HepG2 (cell line): ENCODE measurements around the gene RNF4. TPM values are rescaled to one million over a fixed set of nuclear protein-coding genes. Genes with fewer than 3 reads are reported as not detected.
A peak's percentile ranks its signal among the peaks of the same experiment; 100 is the strongest.

Source experiments
- ATAC-seq: fragments of 200-7000 bp; cut with Tn5 transposase; 3 replicates; pipeline ENCODE4 v1.9.1; 2020; ENCODE audit warnings: mild to moderate bottlenecking, moderate library complexity
- BruUV-seq: library from RNA; stranded (reverse); fragments of 400-500 nt; replicated peaks from 2 replicates; lab custom pipeline; 2021; lab: Mats Ljungman, UMichigan
- CTCF ChIA-PET: fragments of 300-600 bp; formaldehyde crosslinking; extraction: SDS; loops from one replicate; lab custom pipeline; 2021; ENCODE audit warnings: low total read pairs, inconsistent platforms, low intra/inter-chr PET ratio; lab: Yijun Ruan, JAX
- POLR2A ChIA-PET: fragments of 350-600 bp; sonication (Branson Sonifier 250); formaldehyde crosslinking; loops from one replicate; lab custom pipeline; 2020; ENCODE audit warnings: antibody characterized with exemption, inconsistent platforms; lab: Yijun Ruan, JAX
- DNase-seq: peaks from one replicate; pipeline ENCODE4 v3.0.0-alpha.2; 2015; ENCODE audit warnings: low spot score
- FAIRE-seq: peaks from 3 replicates; lab custom pipeline; 2011; peaks lifted over from hg19 to GRCh38; lab: Jason Lieb, UNC
- H2AFZ ChIP-seq: one replicate; pipeline ENCODE4 v1.6.1; 2011; ENCODE audit warnings: low read length, inconsistent platforms
- H3K27ac ChIP-seq: fragments of 300-600 bp; 3 replicates; pipeline ENCODE4 v1.8.0; 2011; ENCODE audit warnings: mixed run types, mild to moderate bottlenecking, mixed read lengths, low read length, inconsistent platforms; ENCODE audit not compliant: insufficient read depth; ENCODE audit errors: extremely low read length
- H3K27me3 ChIP-seq, 2 experiments: fragments of 200-600 bp in 1 of 2; 2 replicates in 1 of 2; 3 replicates in 1 of 2; pipeline versions ENCODE4 v1.6.0 to v1.8.0; 2011; ENCODE audit warnings: low read length in 2 of 2, mild to moderate bottlenecking in 2 of 2, moderate library complexity in 2 of 2, inconsistent platforms in 1 of 2; ENCODE audit not compliant: insufficient read depth in 2 of 2, control insufficient read depth in 1 of 2
- H3K36me3 ChIP-seq, 2 experiments: fragments of 200-600 bp in 1 of 2; replicated peaks in 1 of 2; 2 replicates in 1 of 2; 3 replicates in 1 of 2; pipeline versions ENCODE4 v1.5.1 to v1.8.0; 2011; ENCODE audit warnings: low read length in 2 of 2, inconsistent platforms in 1 of 2; ENCODE audit not compliant: insufficient read depth in 2 of 2, control insufficient read depth in 1 of 2
- H3K4me1 ChIP-seq: 2 replicates; pipeline ENCODE4 v1.5.1; 2012; ENCODE audit warnings: low read length, inconsistent platforms; ENCODE audit not compliant: insufficient read depth
- H3K4me2 ChIP-seq: 2 replicates; pipeline ENCODE4 v1.6.0; 2011; ENCODE audit warnings: low read depth, low read length, inconsistent platforms
- H3K4me3 ChIP-seq, 3 experiments: fragments of 200-600 bp in 1 of 3; sonication (generic), shearing (Covaris generic) in 1 of 3; replicated peaks in 1 of 3; 2 replicates each; pipeline ENCODE4 v1.5.1; 2011 to 2016; ENCODE audit warnings: low read length in 3 of 3, inconsistent platforms in 2 of 3, low read depth in 2 of 3, mild to moderate bottlenecking in 2 of 3, control low read depth in 1 of 3, mixed read lengths in 1 of 3; ENCODE audit not compliant: insufficient read depth in 1 of 3
- H3K79me2 ChIP-seq: one replicate; pipeline ENCODE4 v1.6.1; 2011; ENCODE audit warnings: low read length, inconsistent platforms; ENCODE audit not compliant: insufficient read depth
- H3K9ac ChIP-seq: 2 replicates; pipeline ENCODE4 v1.6.0; 2011; ENCODE audit warnings: mild to moderate bottlenecking, low read depth, low read length, inconsistent platforms; ENCODE audit not compliant: insufficient read depth
- H3K9me3 ChIP-seq: 2 replicates; pipeline ENCODE4 v1.5.1; 2012; ENCODE audit warnings: mild to moderate bottlenecking, low read length
- H4K20me1 ChIP-seq: 2 replicates; pipeline ENCODE4 v1.6.0; 2011; ENCODE audit warnings: inconsistent platforms, mild to moderate bottlenecking, low read length, moderate library complexity; ENCODE audit not compliant: insufficient read depth
- E2F2 ChIP-seq: sonication (generic); formaldehyde crosslinking; IDR thresholded peaks from 2 replicates; pipeline ENCODE4 v1.4.0; 2020; ENCODE audit warnings: missing genetic modification reagents, borderline replicate concordance
- ELF1 ChIP-seq: sonication (generic); formaldehyde crosslinking; IDR thresholded peaks from 2 replicates; pipeline ENCODE4 v1.4.0; 2020; ENCODE audit warnings: missing genetic modification reagents
- FIP1L1 ChIP-seq: fragments of 200-400 bp; formaldehyde crosslinking; IDR thresholded peaks from 2 replicates; pipeline ENCODE4 v1.6.1; 2018; ENCODE audit warnings: low read depth, mild to moderate bottlenecking, low read length, moderate library complexity, borderline replicate concordance; ENCODE audit not compliant: insufficient read depth
- KDM4B ChIP-seq: sonication (generic); formaldehyde crosslinking; IDR thresholded peaks from 2 replicates; pipeline ENCODE4 v1.4.0; 2020; ENCODE audit warnings: missing genetic modification reagents
- YEATS4 ChIP-seq: sonication (generic); formaldehyde crosslinking; IDR thresholded peaks from 2 replicates; pipeline ENCODE4 v1.4.0; 2020; ENCODE audit warnings: missing genetic modification reagents, borderline replicate concordance
- ZNF557 ChIP-seq: sonication (generic); formaldehyde crosslinking; IDR thresholded peaks from 2 replicates; pipeline ENCODE4 v1.4.0; 2020; ENCODE audit warnings: missing genetic modification reagents
- ZNF766 ChIP-seq: sonication (generic); formaldehyde crosslinking; IDR thresholded peaks from 2 replicates; pipeline ENCODE4 v1.5.0; 2020; ENCODE audit warnings: missing genetic modification reagents, borderline replicate concordance
- WGBS: methylation state at CpG from one replicate; pipeline ENCODE4 v1.1.6; 2017; ENCODE audit warnings: low lambda C conversion rate; 5-methylcytosine and 5-hydroxymethylcytosine counted together
- in situ Hi-C: cut with HindIII; loops from 2 replicates; pipeline ENCODE4 v1.10.0; 2017; ENCODE audit warnings: low pct_unique_long_range_greater_than_20kb; ENCODE audit not compliant: extremely low pct_ligation_motif_present
- intact Hi-C: fragments of 100-400 bp; cut with micrococcal nuclease; formaldehyde crosslinking; loops from one replicate; pipeline ENCODE4 v1.10.0; 2022; ENCODE audit not compliant: unreplicated experiment
- polyA plus RNA-seq, 8 experiments: library from polyadenylated mRNA; depleted of rRNA in 3 of 8; stranded (reverse) in 7 of 8; unstranded in 1 of 8; fragments of >200 nt; fragmentation: Illumina TruSeq in 4 of 8; extraction: Trizol in 4 of 8; gene quantifications; 2 replicates each; pipeline versions ENCODE4 v1.2.1 to v1.2.3, GENCODE V29; 2011 to 2016; ENCODE audit warnings: low read depth in 4 of 8, missing spikeins in 1 of 8, mixed read lengths in 1 of 8; ENCODE audit not compliant: insufficient read depth in 1 of 8
- total RNA-seq, 5 experiments: library from RNA; depleted of rRNA; stranded (reverse); fragments of >200 nt; fragmentation: Illumina TruSeq; extraction: Trizol; gene quantifications; 2 replicates each; pipeline ENCODE4 v1.2.3, GENCODE V29; 2016; ENCODE audit warnings: low read depth in 1 of 5
- TF ChIP-seq, protein P1 (sequence below): sonication (generic); formaldehyde crosslinking; IDR thresholded peaks from 2 replicates; pipeline ENCODE4 v1.5.1; 2020; ENCODE audit warnings: mild to moderate bottlenecking, missing genetic modification reagents, borderline replicate concordance
- TF ChIP-seq, protein P2 (sequence below): sonication (generic); formaldehyde crosslinking; IDR thresholded peaks from 2 replicates; pipeline ENCODE4 v1.4.0; 2020; ENCODE audit warnings: mild to moderate bottlenecking, missing genetic modification reagents, borderline replicate concordance
- TF ChIP-seq, protein P3 (sequence below): sonication (generic); formaldehyde crosslinking; IDR thresholded peaks from 2 replicates; pipeline ENCODE4 v1.4.0; 2020; ENCODE audit warnings: missing genetic modification reagents

The RNF4 gene
- total and polyA plus RNA-seq, 2 of the 13 experiments (the other 11 are each of a cell fraction or from before 2014, with no cell fraction given), result 38.1 to 45.1 TPM

DNA sequence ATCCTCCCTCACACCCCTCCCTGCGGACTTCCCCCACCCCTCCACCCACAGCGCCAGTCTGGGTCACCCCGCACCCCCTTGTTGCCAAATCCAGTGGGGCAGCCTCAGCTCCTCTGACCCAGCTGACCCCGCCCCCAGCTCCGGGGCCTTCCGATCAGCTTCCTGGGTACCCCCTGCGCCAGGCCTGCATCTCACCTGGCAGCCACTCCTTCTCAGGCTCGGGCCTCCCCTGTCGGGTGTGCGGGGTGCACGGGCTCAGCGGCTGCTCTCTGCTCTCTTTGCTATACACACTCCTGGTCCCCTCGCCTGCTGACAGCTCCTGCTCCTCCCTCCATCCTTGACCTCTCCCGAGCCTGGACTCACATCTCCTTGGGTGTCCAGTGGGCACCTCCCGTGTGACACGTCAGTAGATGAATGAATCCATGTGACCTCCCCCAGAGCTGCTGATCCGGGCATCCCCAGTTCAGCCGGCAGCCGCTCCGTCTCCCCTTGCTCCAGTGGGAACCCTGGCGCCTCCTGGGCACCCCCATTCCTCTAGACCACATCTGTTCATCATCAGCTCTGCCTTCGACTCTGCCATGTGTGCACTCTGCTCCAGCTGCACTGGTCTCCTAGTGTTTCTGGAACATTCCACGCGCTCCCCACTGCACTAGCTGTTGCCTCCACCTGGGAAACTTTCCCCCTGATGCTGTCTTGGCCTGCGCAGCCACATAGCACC, 40.3 kb upstream of the RNF4 start:
- Histone ChIP-seq H3K27me3 (peaks cover 8 to 62% of the 10 kb centered on the region in 2 experiments; a peak in 4 of 5 replicates), H3K9me3 (no peaks in the 10 kb centered on the region), H2AFZ (no peak overlapping the region), H3K4me3 (no peak overlapping the region), H3K79me2 (no peaks in the 10 kb centered on the region), H3K4me2 (no peak overlapping the region), H3K4me1 (peaks cover 20% of the 10 kb centered on the region), H4K20me1 (no peaks in the 10 kb centered on the region), H3K36me3 (no peaks in the 10 kb centered on the region), H3K9ac (no peak overlapping the region), H3K27ac (no peak overlapping the region)
- intact Hi-C loops (no loop called here), in situ Hi-C loops (no loop called here)
- ChIA-PET POLR2A (no interaction called here), CTCF (no interaction called here)
- no peak for FAIRE-seq
- ATAC-seq, result 0 out of 3 replicates have a peak, but pooled peaks have one; percentile 6
- BruUV-seq, result no TSS peak
- 53% methylated on average over 21 of the region's 25 CpGs for WGBS
- no peak for DNase-seq
- TF ChIP-seq, protein P1, sequence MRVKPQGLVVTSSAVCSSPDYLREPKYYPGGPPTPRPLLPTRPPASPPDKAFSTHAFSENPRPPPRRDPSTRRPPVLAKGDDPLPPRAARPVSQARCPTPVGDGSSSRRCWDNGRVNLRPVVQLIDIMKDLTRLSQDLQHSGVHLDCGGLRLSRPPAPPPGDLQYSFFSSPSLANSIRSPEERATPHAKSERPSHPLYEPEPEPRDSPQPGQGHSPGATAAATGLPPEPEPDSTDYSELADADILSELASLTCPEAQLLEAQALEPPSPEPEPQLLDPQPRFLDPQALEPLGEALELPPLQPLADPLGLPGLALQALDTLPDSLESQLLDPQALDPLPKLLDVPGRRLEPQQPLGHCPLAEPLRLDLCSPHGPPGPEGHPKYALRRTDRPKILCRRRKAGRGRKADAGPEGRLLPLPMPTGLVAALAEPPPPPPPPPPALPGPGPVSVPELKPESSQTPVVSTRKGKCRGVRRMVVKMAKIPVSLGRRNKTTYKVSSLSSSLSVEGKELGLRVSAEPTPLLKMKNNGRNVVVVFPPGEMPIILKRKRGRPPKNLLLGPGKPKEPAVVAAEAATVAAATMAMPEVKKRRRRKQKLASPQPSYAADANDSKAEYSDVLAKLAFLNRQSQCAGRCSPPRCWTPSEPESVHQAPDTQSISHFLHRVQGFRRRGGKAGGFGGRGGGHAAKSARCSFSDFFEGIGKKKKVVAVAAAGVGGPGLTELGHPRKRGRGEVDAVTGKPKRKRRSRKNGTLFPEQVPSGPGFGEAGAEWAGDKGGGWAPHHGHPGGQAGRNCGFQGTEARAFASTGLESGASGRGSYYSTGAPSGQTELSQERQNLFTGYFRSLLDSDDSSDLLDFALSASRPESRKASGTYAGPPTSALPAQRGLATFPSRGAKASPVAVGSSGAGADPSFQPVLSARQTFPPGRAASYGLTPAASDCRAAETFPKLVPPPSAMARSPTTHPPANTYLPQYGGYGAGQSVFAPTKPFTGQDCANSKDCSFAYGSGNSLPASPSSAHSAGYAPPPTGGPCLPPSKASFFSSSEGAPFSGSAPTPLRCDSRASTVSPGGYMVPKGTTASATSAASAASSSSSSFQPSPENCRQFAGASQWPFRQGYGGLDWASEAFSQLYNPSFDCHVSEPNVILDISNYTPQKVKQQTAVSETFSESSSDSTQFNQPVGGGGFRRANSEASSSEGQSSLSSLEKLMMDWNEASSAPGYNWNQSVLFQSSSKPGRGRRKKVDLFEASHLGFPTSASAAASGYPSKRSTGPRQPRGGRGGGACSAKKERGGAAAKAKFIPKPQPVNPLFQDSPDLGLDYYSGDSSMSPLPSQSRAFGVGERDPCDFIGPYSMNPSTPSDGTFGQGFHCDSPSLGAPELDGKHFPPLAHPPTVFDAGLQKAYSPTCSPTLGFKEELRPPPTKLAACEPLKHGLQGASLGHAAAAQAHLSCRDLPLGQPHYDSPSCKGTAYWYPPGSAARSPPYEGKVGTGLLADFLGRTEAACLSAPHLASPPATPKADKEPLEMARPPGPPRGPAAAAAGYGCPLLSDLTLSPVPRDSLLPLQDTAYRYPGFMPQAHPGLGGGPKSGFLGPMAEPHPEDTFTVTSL (CRISPR knock-in tag), result no peak
- TF ChIP-seq, protein P2, sequence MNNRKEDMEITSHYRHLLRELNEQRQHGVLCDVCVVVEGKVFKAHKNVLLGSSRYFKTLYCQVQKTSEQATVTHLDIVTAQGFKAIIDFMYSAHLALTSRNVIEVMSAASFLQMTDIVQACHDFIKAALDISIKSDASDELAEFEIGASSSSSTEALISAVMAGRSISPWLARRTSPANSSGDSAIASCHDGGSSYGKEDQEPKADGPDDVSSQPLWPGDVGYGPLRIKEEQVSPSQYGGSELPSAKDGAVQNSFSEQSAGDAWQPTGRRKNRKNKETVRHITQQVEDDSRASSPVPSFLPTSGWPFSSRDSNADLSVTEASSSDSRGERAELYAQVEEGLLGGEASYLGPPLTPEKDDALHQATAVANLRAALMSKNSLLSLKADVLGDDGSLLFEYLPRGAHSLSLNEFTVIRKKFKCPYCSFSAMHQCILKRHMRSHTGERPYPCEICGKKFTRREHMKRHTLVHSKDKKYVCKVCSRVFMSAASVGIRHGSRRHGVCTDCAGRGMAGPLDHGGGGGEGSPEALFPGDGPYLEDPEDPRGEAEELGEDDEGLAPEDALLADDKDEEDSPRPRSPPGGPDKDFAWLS, result no peak
- TF ChIP-seq ZNF557 (CRISPR knock-in tag) (no peak), ZNF766 (CRISPR knock-in tag) (no peak), KDM4B (CRISPR knock-in tag) (no peak), E2F2 (CRISPR knock-in tag) (no peak), FIP1L1 (no peak), YEATS4 (CRISPR knock-in tag) (no peak), ELF1 (no peak)
- TF ChIP-seq, protein P3, sequence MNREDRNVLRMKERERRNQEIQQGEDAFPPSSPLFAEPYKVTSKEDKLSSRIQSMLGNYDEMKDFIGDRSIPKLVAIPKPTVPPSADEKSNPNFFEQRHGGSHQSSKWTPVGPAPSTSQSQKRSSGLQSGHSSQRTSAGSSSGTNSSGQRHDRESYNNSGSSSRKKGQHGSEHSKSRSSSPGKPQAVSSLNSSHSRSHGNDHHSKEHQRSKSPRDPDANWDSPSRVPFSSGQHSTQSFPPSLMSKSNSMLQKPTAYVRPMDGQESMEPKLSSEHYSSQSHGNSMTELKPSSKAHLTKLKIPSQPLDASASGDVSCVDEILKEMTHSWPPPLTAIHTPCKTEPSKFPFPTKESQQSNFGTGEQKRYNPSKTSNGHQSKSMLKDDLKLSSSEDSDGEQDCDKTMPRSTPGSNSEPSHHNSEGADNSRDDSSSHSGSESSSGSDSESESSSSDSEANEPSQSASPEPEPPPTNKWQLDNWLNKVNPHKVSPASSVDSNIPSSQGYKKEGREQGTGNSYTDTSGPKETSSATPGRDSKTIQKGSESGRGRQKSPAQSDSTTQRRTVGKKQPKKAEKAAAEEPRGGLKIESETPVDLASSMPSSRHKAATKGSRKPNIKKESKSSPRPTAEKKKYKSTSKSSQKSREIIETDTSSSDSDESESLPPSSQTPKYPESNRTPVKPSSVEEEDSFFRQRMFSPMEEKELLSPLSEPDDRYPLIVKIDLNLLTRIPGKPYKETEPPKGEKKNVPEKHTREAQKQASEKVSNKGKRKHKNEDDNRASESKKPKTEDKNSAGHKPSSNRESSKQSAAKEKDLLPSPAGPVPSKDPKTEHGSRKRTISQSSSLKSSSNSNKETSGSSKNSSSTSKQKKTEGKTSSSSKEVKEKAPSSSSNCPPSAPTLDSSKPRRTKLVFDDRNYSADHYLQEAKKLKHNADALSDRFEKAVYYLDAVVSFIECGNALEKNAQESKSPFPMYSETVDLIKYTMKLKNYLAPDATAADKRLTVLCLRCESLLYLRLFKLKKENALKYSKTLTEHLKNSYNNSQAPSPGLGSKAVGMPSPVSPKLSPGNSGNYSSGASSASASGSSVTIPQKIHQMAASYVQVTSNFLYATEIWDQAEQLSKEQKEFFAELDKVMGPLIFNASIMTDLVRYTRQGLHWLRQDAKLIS (CRISPR knock-in tag), result no peak
